Measurements from ENCODE around the gene OPCML.

DNA sequence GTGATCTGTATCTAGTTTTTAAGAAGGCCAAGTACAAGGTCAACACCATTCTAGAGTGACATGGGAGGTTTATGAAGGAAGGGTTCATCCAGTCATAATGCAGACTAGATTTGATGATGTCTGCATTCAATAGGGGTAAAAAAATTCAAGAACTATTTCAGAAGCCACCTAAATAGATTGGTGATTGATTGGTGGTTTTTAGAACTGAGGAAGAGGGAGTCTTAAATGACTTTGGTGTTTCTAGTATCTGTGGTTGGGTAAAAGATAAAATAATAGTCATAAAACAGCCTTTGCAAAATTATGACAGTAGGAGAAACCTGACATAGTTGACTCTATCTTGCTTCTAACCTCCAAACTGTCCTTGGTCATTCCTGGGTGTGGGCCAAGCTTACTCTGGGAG is 114.1 kb downstream of the OPCML start:
- TF ChIP-seq, protein P1, sequence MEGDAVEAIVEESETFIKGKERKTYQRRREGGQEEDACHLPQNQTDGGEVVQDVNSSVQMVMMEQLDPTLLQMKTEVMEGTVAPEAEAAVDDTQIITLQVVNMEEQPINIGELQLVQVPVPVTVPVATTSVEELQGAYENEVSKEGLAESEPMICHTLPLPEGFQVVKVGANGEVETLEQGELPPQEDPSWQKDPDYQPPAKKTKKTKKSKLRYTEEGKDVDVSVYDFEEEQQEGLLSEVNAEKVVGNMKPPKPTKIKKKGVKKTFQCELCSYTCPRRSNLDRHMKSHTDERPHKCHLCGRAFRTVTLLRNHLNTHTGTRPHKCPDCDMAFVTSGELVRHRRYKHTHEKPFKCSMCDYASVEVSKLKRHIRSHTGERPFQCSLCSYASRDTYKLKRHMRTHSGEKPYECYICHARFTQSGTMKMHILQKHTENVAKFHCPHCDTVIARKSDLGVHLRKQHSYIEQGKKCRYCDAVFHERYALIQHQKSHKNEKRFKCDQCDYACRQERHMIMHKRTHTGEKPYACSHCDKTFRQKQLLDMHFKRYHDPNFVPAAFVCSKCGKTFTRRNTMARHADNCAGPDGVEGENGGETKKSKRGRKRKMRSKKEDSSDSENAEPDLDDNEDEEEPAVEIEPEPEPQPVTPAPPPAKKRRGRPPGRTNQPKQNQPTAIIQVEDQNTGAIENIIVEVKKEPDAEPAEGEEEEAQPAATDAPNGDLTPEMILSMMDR (conservative IDR thresholded peaks at IDR 0.05 in 1 of 2, IDR thresholded peaks at IDR 0.05 in 1 of 2; ENCODE audit: extremely low read depth in 1 of 2, insufficient read depth in 1 of 2, low read depth in 1 of 2, low read length in 2 of 2), result no peak
- no peak for TF ChIP-seq EZH2 (IDR thresholded peaks at IDR 0.05; ENCODE audit: borderline replicate concordance, low read length)

Data from mammary epithelial cell (primary cell).